ENCODE data around the gene RBM33.
A peak's percentile ranks its signal among the peaks of the same experiment; 100 is the strongest.
"Not testable (repeated sequence)": the region's sequence is repeated elsewhere in the genome, so short reads cannot be mapped to it uniquely, and the experiment has no call there.

Gene RBM33, protein sequence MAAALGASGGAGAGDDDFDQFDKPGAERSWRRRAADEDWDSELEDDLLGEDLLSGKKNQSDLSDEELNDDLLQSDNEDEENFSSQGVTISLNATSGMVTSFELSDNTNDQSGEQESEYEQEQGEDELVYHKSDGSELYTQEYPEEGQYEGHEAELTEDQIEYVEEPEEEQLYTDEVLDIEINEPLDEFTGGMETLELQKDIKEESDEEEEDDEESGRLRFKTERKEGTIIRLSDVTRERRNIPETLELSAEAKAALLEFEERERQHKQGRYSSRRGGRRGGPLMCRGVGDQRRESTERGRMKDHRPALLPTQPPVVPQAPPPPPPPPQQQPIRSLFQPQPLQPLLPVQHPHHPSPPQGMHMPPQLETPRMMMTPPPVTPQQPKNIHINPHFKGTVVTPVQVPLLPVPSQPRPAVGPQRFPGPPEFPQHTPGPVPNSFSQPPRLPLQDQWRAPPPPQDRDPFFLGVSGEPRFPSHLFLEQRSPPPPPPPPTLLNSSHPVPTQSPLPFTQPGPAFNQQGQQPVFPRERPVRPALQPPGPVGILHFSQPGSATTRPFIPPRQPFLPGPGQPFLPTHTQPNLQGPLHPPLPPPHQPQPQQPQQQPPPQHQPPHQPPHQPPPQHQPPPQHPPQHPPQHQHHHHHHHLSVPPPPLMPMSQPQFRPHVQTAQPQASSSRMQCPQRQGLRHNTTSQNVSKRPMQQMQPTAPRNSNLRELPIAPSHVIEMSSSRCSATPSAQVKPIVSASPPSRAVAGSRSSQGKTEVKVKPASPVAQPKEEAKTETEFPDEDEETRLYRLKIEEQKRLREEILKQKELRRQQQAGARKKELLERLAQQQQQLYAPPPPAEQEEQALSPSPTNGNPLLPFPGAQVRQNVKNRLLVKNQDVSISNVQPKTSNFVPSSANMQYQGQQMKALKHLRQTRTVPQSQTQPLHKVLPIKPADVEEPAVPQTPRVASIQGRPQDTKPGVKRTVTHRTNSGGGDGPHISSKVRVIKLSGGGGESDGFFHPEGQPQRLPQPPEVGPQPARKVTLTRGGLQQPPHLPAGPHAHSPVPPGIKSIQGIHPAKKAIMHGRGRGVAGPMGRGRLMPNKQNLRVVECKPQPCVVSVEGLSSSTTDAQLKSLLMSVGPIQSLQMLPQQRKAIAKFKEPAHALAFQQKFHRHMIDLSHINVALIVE

GRCh38 chr7:155644178-155644970 is at the start of gene RBM33:
RBM33 (plus strand) TSS chr7:155644661; CDS start chr7:155644877, 216 bp downstream.
- peak; percentile 30 for DNase-seq (ENCODE audit: low read depth)

DNA sequence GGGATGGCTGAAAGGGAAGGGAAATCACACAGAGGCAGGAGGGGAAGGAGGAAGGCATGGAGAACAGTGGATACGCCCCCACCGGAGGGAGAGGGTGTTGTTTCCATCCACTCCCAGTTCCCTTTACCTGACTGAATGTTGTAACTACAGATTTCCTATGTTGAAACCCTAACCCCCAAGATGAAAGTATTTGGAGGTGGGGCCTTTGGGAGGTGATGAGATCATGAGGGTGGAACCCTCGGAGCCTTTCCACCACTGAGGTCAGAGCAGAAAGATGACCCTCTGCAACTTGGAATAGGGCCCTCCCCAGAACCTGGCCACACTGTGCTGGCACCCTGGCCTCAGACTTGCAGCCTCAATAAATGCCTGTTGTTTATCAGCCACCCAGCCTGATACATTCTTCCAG is 49.5 kb upstream of the RBM33 start:
- no peak for DNase-seq (ENCODE audit: low read depth)

DNA sequence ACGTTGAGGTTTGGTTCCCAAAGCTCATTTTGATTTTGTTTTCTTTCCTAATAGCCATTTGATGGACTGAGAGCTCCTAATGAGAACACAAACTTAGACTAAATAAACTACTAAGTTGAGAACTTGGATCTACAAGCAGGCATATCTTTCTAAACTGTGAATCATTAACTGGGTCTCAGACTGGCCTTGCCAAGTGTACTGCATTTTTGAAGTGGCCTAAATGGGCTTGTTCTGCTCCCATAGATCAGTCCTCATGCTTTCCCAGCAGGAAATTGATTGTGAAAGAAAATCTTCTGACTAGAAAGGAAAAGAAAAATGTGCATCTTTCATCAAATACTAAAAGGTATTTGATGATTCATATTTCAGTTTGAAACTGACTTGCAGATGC is 46.7 kb upstream of the RBM33 start:
- no peak for DNase-seq (ENCODE audit: low read depth)

DNA sequence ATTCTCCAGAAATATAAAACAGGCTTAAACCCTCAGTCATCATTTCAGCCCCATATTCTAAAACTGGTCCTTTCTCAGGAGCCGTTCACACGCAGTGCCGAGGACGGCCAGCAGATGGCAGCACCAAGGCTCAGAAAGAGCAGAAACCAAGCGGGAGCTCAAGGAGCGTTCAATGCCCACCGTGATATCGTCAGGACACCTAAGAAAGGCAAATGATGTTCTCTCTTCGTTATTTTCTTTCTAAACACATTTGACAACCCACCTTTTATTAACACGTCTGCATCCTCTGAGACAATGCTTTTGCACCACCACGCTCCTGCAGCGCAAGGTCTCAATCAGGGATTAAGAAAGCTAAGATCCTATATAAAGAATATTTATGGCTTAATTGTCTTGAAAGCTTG is 45.7 kb upstream of the RBM33 start:
- peak; percentile 17 for DNase-seq (ENCODE audit: low read depth)

- DNase-seq (ENCODE audit: low read depth) = no peak
These were observed 42.3 kb upstream of the RBM33 start for GRCh38 chr7:155602156-155602555.

DNA sequence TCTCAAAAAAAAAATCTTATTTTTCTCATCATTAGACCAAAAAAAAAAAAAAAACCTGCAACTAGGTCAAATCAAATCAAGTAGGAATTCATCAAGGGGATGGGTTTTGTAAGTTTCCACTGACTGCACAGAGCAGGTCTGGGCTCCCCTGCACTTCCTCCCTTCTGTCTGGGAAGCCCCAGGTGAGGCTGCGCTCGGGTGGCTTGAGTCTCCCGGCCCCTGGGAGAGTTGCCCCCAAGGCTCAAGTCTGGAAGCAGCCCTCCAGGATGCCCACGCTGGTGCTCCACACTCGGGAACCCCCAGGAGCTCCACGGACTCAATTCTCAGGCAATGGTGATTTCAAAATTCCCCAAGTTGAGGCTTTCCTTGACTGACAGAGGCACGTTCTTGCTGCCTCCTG is 41.7 kb upstream of the RBM33 start:
- no peak for DNase-seq (ENCODE audit: low read depth)

- DNase-seq (ENCODE audit: low read depth) = no peak
These were observed 41.1 kb upstream of the RBM33 start for GRCh38 chr7:155603205-155603857.

GRCh38 chr7:155603858-155604503 is 40.5 kb upstream of the RBM33 start:
- no peak for DNase-seq (ENCODE audit: low read depth)

- DNase-seq (ENCODE audit: low read depth) = no peak
These were observed 39.9 kb upstream of the RBM33 start for GRCh38 chr7:155604504-155604997.

DNA sequence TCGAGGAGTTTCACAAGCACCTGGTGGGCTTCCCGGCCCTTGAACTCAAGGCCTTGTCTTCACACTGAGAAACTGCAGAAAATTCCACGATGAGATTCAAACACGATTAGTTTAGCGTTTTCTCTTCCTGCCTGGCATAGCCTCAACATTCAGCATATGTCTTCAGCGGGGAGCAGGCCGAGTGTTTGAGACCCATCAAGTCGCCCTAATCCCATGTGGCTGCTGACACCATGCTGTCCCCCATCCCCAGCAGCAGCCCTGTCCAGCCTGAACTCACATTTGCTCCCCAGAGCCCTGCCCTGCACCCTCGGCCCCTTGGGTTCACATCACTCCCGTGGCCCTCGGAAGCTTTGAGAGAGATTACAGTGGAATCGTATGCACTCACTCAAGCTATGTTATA is 35.3 kb upstream of the RBM33 start:
- DNase-seq (ENCODE audit: low read depth) = no peak

DNA sequence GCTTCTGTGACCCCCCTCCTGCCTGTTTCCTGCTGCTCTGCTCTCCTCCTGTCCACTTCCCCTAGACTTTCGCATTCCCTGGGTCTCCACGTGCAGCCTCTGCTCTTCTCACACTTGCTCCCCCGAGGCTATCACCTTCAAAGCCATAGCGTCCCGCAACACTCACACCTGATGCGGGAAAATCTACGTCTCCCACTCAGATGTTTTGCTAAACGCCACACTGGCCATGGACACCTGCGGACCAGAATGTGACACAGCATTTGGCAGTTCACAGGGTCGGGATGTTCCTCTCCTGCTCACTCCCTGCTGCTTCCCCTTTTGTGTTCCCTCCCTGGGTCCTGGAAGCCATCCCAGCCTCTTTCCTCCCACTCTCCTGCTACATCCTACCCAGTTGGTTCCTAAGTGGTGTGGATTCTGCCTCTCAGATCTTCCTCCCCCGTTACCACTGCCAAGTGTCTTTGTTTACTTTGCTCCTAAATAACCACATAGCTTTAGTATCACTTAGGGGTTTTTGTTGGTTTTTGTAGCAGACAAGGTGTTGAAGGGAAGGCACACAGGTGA is 33.7 kb upstream of the RBM33 start:
- no peak for DNase-seq (ENCODE audit: low read depth)

GRCh38 chr7:155611808-155612447 is 32.5 kb upstream of the RBM33 start:
- no peak for DNase-seq (ENCODE audit: low read depth)

DNA sequence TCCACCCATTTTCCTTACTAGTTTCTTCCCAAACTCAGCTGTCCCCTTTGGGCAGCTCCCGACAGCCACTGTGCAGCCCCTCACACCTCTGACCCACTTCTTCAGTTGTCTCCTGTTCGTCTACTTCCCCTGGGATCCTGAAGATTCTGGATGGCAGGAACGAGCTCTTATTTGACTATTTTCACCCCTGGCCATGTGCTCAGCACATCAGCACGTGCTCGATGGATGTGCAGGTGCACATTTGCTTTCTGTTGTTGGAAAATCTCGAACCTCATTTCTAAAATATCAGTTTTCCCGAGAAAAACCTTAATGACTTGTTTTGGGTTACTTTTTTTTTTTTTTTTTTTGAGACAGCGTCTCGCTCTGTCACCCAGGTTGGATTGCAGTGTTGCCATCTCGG is 31.8 kb upstream of the RBM33 start:
- no peak for DNase-seq (ENCODE audit: low read depth)

DNA sequence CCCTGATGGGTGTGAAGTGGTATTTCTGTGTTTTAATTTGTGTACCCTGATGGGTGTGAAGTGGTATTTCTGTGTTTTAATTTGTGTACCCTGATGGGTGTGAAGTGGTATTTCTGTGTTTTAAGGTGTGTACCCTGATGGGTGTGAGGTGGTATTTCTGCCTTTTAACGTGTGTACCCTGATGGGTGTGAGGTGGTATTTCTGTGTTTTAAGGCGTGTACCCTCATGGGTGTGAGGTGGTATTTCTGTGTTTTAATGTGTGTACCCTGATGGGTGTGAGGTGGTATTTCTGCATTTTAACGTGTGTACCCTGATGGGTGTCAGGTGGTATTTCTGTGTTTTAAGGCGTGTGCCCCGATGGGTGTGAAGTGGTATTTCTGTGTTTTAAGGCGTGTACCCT is 29.4 kb upstream of the RBM33 start:
- not testable (repeated sequence) for DNase-seq (ENCODE audit: low read depth)

GRCh38 chr7:155618708-155619633 is 25.5 kb upstream of the RBM33 start:
- no peak for DNase-seq (ENCODE audit: low read depth)

GRCh38 chr7:155619634-155620271 is 24.7 kb upstream of the RBM33 start:
- DNase-seq (ENCODE audit: low read depth) = no peak

DNA sequence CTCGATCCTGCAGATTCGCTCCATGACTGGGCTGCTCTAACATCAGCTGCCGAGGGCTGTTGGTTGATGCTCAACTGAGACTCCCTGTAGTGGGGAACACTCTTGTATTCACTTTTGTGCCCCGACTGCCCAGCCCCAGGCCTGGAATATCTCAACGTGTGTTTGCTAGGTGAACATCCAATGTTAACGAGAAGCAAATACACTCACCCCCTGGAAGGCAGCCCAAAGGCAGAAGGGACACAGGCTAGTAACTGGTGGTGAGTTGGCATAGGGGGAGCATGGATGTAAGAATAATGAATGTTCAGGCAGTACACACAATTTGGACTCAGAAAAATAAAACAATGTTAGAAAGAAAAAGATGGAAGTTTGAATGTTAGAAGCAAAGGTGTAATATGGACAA is 24.0 kb upstream of the RBM33 start:
- no peak for DNase-seq (ENCODE audit: low read depth)

- DNase-seq (ENCODE audit: low read depth) = no peak
These were observed 23.0 kb upstream of the RBM33 start for GRCh38 chr7:155621418-155621980.
